Endothelial cell of umbilical vein (primary cell): Measurements from ENCODE around the gene TNS4. TPM values are rescaled to one million over a fixed set of nuclear protein-coding genes. Genes with fewer than 3 reads are reported as not detected.

ENCODE experiments used
- BruUV-seq: library from RNA; stranded (reverse); fragments of 400-500 nt; replicated peaks from 2 replicates; lab custom pipeline; 2021; lab: Mats Ljungman, UMichigan
- CTCF ChIA-PET: fragments of 300-600, 350-600 bp; sonication (Branson Sonifier 250); formaldehyde crosslinking; loops from one replicate; lab custom pipeline; 2021; ENCODE audit warnings: antibody characterized with exemption, inconsistent platforms; lab: Charles Lee
- POLR2A ChIA-PET: fragments of 300-600, 350-600 bp; sonication (Branson Sonifier 250); formaldehyde crosslinking; loops from one replicate; lab custom pipeline; 2021; ENCODE audit warnings: antibody characterized with exemption, inconsistent platforms; lab: Charles Lee
- DNase-seq: peaks from one replicate; pipeline ENCODE4 v3.0.0-alpha.2; 2011; ENCODE audit warnings: low read depth, low spot score
- FAIRE-seq: peaks from 2 replicates; lab custom pipeline; 2011; peaks lifted over from hg19 to GRCh38; lab: Jason Lieb, UNC
- H2AFZ ChIP-seq: 2 replicates; pipeline ENCODE4 v1.6.0; 2012; ENCODE audit warnings: low read depth, low read length, control low read depth, inconsistent platforms
- H3K27ac ChIP-seq: 2 replicates; pipeline ENCODE4 v1.5.1; 2011; ENCODE audit warnings: low read depth, mild to moderate bottlenecking, control low read depth, low read length, moderate library complexity; ENCODE audit not compliant: insufficient read depth
- H3K27me3 ChIP-seq, 2 experiments: 2 replicates each; pipeline versions ENCODE4 v1.6.0 to v1.6.1; 2011; ENCODE audit warnings: low read length in 2 of 2, mixed read lengths in 1 of 2; ENCODE audit not compliant: control insufficient read depth in 2 of 2, insufficient read depth in 2 of 2
- H3K36me3 ChIP-seq, 2 experiments: 2 replicates in 1 of 2; 3 replicates in 1 of 2; pipeline ENCODE4 v1.5.1; 2011; ENCODE audit warnings: low read length in 2 of 2, mild to moderate bottlenecking in 1 of 2, moderate library complexity in 1 of 2; ENCODE audit not compliant: control insufficient read depth in 2 of 2, insufficient read depth in 2 of 2; ENCODE audit errors: extremely low read depth in 1 of 2
- H3K4me1 ChIP-seq: 3 replicates; pipeline ENCODE4 v1.5.1; 2011; ENCODE audit warnings: mild to moderate bottlenecking, low read length; ENCODE audit not compliant: control insufficient read depth, insufficient read depth; ENCODE audit errors: extremely low read depth
- H3K4me2 ChIP-seq: 2 replicates; pipeline ENCODE4 v1.6.1; 2011; ENCODE audit warnings: low read length, control low read depth, mixed read lengths; ENCODE audit not compliant: insufficient read depth
- H3K4me3 ChIP-seq, 3 experiments: fragments of 200-600 bp in 1 of 3; sonication (generic), shearing (Covaris generic) in 1 of 3; replicated peaks in 1 of 3; 2 replicates each; pipeline ENCODE4 v1.5.1; 2011 to 2016; ENCODE audit warnings: control low read depth in 3 of 3, low read length in 3 of 3, mild to moderate bottlenecking in 2 of 3, inconsistent platforms in 1 of 3, low read depth in 1 of 3, moderate library complexity in 1 of 3; ENCODE audit not compliant: insufficient read depth in 1 of 3
- H3K79me2 ChIP-seq: 2 replicates; pipeline ENCODE4 v1.6.0; 2012; ENCODE audit warnings: low read length, inconsistent platforms; ENCODE audit not compliant: control insufficient read depth, insufficient read depth
- H3K9ac ChIP-seq: replicated peaks from 2 replicates; pipeline ENCODE3; 2011; ENCODE audit warnings: low read length, control low read depth; ENCODE audit not compliant: insufficient read depth; ENCODE audit errors: extremely low read depth
- H3K9me1 ChIP-seq: replicated peaks from 3 replicates; pipeline ENCODE4 v1.6.0; 2011; ENCODE audit warnings: mild to moderate bottlenecking, low read length; ENCODE audit not compliant: control insufficient read depth, insufficient read depth; ENCODE audit errors: extremely low read depth
- H3K9me3 ChIP-seq: replicated peaks from 2 replicates; pipeline ENCODE4 v1.5.1; 2012; ENCODE audit warnings: low read length, inconsistent platforms; ENCODE audit not compliant: control insufficient read depth, insufficient read depth
- H4K20me1 ChIP-seq: replicated peaks from 2 replicates; pipeline ENCODE3; 2011; ENCODE audit warnings: mild to moderate bottlenecking, low read length; ENCODE audit not compliant: control insufficient read depth, insufficient read depth; ENCODE audit errors: extremely low read depth
- EZH2 ChIP-seq: IDR thresholded peaks from 2 replicates; pipeline ENCODE4 v1.6.1; 2012; ENCODE audit warnings: borderline replicate concordance, low read depth, mild to moderate bottlenecking, moderate library complexity, low read length, inconsistent platforms; ENCODE audit not compliant: severe bottlenecking
- FOS ChIP-seq: IDR thresholded peaks from 2 replicates; pipeline ENCODE4 v1.6.1; 2011; ENCODE audit warnings: mild to moderate bottlenecking, low read length, moderate library complexity, borderline replicate concordance; ENCODE audit not compliant: insufficient read depth
- GATA2 ChIP-seq: IDR thresholded peaks from 2 replicates; pipeline ENCODE4 v1.7.0; 2011; ENCODE audit warnings: low read depth, mild to moderate bottlenecking, moderate library complexity, mixed read lengths, low read length; ENCODE audit not compliant: insufficient read length, insufficient read depth
- JUN ChIP-seq: IDR thresholded peaks from 2 replicates; pipeline ENCODE4 v1.6.1; 2011; ENCODE audit warnings: borderline replicate concordance, low read depth; ENCODE audit not compliant: insufficient read length, insufficient read depth
- MYC ChIP-seq: IDR thresholded peaks from one replicate; pipeline ENCODE4 v1.6.1; 2011; ENCODE audit warnings: mild to moderate bottlenecking, low read depth, low read length
- POLR2A ChIP-seq: IDR thresholded peaks from 2 replicates; pipeline ENCODE4 v1.6.1; 2012; ENCODE audit warnings: low read depth, mild to moderate bottlenecking, control low read depth, low read length
- POLR2AphosphoS5 ChIP-seq: IDR thresholded peaks from 2 replicates; pipeline ENCODE4 v1.6.1; 2012; ENCODE audit warnings: low read depth, mild to moderate bottlenecking, control low read depth, low read length, moderate library complexity; ENCODE audit not compliant: insufficient read depth
- dilution Hi-C: fragments of 300-500 bp; cut with MboI; formaldehyde crosslinking; loops from one replicate; pipeline ENCODE4 v1.15.0; 2019; ENCODE audit warnings: low sequenced_read_pairs; ENCODE audit not compliant: extremely low pct_ligation_motif_present
- intact Hi-C: fragments of 100-400 bp; cut with micrococcal nuclease; formaldehyde crosslinking; loops from one replicate; pipeline ENCODE4 v1.10.0; 2022
- polyA plus RNA-seq, 4 experiments: library from polyadenylated mRNA; depleted of rRNA in 3 of 4; stranded (reverse) in 3 of 4; unstranded in 1 of 4; fragments of >200 nt; gene quantifications; 2 replicates each; pipeline versions ENCODE4 v1.2.1 to v1.2.3, GENCODE V29; 2011 to 2012; ENCODE audit warnings: missing spikeins in 1 of 4
- total RNA-seq: library from RNA; stranded (reverse); gene quantifications from 2 replicates; pipeline ENCODE4 v1.2.3, GENCODE V29; 2021
- TF ChIP-seq, protein P1 (sequence below), 2 donors: IDR thresholded peaks; 1 replicate in 1 of 2; 2 replicates in 1 of 2; pipeline ENCODE4 v1.5.1; 2011; ENCODE audit warnings: low read length in 2 of 2, mild to moderate bottlenecking in 2 of 2, moderate library complexity in 2 of 2, control low read depth in 1 of 2, inconsistent platforms in 1 of 2, low read depth in 1 of 2; ENCODE audit not compliant: insufficient read depth in 1 of 2; ENCODE audit errors: extremely low read depth in 1 of 2
- TF ChIP-seq, protein P2 (sequence below): IDR thresholded peaks from 2 replicates; pipeline ENCODE4 v1.6.1; 2011; ENCODE audit not compliant: insufficient read depth, insufficient read length

The TNS4 gene
- total and polyA plus RNA-seq, 2 donors (not counting 3 experiments of a cell fraction or from before 2014, with no cell fraction given): not detected

DNA sequence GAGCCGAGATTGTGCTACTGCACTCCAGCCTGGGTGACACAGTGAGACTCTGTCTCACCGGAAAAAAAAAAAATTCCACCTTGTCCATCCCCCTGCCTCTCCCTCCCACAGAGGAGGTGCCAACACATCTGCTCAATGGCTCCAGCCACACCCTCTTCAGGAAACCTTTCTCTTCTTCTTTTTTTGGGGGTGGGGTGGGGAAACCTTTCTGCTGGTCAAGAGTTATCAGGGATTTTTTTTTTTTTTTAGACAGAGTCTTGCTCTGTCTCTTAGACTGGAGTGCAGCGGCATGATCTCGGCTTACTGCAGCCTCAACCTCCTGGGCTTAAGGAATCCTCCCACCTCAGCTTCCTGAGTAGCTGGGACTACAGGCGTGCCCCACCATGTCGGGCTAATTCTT is 18.7 kb downstream of the TNS4 start:
- no peaks in the 10 kb centered on the region for H3K9me3 ChIP-seq
- dilution Hi-C loops: no loop called here
- no peak overlapping the region for H2AFZ ChIP-seq
- ChIA-PET CTCF (interaction anchor here (0.6 to 9.5 kb wide), 3 partner anchors 13 to 52 kb away, joined by 4 to 148 read pairs (median 4); no protein-coding TSS in a partner anchor), POLR2A (no interaction called here)
- H3K27ac ChIP-seq: no peak overlapping the region
- H4K20me1 ChIP-seq: no peaks in the 10 kb centered on the region
- H3K9ac ChIP-seq: no peak overlapping the region
- H3K4me1 ChIP-seq: no peaks in the 10 kb centered on the region
- intact Hi-C loops: no loop called here
- no peak overlapping the region for H3K4me3 ChIP-seq
- no peak overlapping the region for H3K4me2 ChIP-seq
- no peaks in the 10 kb centered on the region for H3K9me1 ChIP-seq
- no peaks in the 10 kb centered on the region for H3K79me2 ChIP-seq
- peaks cover 2 to 6% of the 10 kb centered on the region in 2 experiments for H3K27me3 ChIP-seq
- BruUV-seq: no TSS peak
- TF ChIP-seq FOS (no peak), EZH2 (no peak), GATA2 (no peak), POLR2A (no peak), MYC (no peak), JUN (no peak), POLR2AphosphoS5 (no peak)
- TF ChIP-seq, protein P1, sequence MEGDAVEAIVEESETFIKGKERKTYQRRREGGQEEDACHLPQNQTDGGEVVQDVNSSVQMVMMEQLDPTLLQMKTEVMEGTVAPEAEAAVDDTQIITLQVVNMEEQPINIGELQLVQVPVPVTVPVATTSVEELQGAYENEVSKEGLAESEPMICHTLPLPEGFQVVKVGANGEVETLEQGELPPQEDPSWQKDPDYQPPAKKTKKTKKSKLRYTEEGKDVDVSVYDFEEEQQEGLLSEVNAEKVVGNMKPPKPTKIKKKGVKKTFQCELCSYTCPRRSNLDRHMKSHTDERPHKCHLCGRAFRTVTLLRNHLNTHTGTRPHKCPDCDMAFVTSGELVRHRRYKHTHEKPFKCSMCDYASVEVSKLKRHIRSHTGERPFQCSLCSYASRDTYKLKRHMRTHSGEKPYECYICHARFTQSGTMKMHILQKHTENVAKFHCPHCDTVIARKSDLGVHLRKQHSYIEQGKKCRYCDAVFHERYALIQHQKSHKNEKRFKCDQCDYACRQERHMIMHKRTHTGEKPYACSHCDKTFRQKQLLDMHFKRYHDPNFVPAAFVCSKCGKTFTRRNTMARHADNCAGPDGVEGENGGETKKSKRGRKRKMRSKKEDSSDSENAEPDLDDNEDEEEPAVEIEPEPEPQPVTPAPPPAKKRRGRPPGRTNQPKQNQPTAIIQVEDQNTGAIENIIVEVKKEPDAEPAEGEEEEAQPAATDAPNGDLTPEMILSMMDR (IDR thresholded peaks at IDR 0.05; ENCODE audit: extremely low read depth in 1 of 2, insufficient read depth in 1 of 2, low read depth in 1 of 2, low read length in 2 of 2): no peak
- TF ChIP-seq, protein P2, sequence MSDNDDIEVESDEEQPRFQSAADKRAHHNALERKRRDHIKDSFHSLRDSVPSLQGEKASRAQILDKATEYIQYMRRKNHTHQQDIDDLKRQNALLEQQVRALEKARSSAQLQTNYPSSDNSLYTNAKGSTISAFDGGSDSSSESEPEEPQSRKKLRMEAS: no peak
- no peak for DNase-seq
- no peaks in the 10 kb centered on the region for H3K36me3 ChIP-seq
- FAIRE-seq: no peak
